ENCODE results near the gene PNLIPRP1.
A peak's percentile ranks its signal among the peaks of the same experiment; 100 is the strongest.

Gene PNLIPRP1

GRCh38 chr10:116632596-116633215 lies 41.9 kb downstream of the PNLIPRP1 start:
- peak; percentile 53 for DNase-seq

GRCh38 chr10:116633216-116633600 lies 42.4 kb downstream of the PNLIPRP1 start:
- no peak for DNase-seq

- DNase-seq: no peak
Observed at GRCh38 chr10:116634126-116634975, 43.6 kb downstream of the PNLIPRP1 start.

- DNase-seq: no peak
Observed at GRCh38 chr10:116636385-116636784, 45.6 kb downstream of the PNLIPRP1 start.

- DNase-seq: no peak
Observed at GRCh38 chr10:116636976-116637375, 46.2 kb downstream of the PNLIPRP1 start.

GRCh38 chr10:116637830-116638229 lies 47.1 kb downstream of the PNLIPRP1 start:
- no peak for DNase-seq

GRCh38 chr10:116646502-116646901 lies 55.7 kb downstream of the PNLIPRP1 start:
- DNase-seq: no peak

- no peak for DNase-seq
Observed at GRCh38 chr10:116648903-116649302, 58.1 kb downstream of the PNLIPRP1 start.

- no peak for DNase-seq
Observed at GRCh38 chr10:116653885-116654284, 63.1 kb downstream of the PNLIPRP1 start.

- no peak for DNase-seq
Observed at GRCh38 chr10:116654816-116655215, 64.1 kb downstream of the PNLIPRP1 start.

GRCh38 chr10:116655568-116655967 lies 64.8 kb downstream of the PNLIPRP1 start:
- no peak for DNase-seq

GRCh38 chr10:116656044-116656443 lies 65.3 kb downstream of the PNLIPRP1 start:
- no peak for DNase-seq

GRCh38 chr10:116657863-116658551 lies 67.2 kb downstream of the PNLIPRP1 start:
- DNase-seq: no peak

Data from eye (tissue), 1 donor.